SH-SY5Y (cell line): ENCODE measurements around the gene SPATA2L.

Source experiments
- GATA2 ChIP-seq: IDR thresholded peaks from 2 replicates; pipeline ENCODE4 v1.6.1; 2011; ENCODE audit warnings: mild to moderate bottlenecking, low read depth, low read length
- GATA3 ChIP-seq: IDR thresholded peaks from 2 replicates; pipeline ENCODE4 v1.6.1; 2011; ENCODE audit warnings: low read depth, mild to moderate bottlenecking, low read length, moderate library complexity

GRCh38 chr16:89686520-89687091 is 14.9 kb downstream of the SPATA2L start, which contains the start of gene CDK10:
- TF ChIP-seq GATA2 (no peak; the same call in 1 of the 2 replicates), GATA3 (no peak)
